Kidney (tissue), 14 donors: ENCODE results near the gene ALLC. TPM values are rescaled to one million over a fixed set of nuclear protein-coding genes. Genes with fewer than 3 reads are reported as not detected.
A peak's percentile ranks its signal among the peaks of the same experiment; 100 is the strongest.

Experiments
- DNase-seq, 5 donors: peaks; one replicate each; pipeline ENCODE4 v3.0.0-alpha.2; 2013 to 2020
- FAIRE-seq: peaks from 2 replicates; lab custom pipeline; 2012; peaks lifted over from hg19 to GRCh38; lab: Jason Lieb, UNC
- H3K27ac ChIP-seq, 2 donors: one replicate each; pipeline ENCODE4 v1.7.0; 2013; ENCODE audit warnings: low read depth in 2 of 2, low read length in 2 of 2, inconsistent platforms in 1 of 2
- H3K27me3 ChIP-seq: one replicate; pipeline ENCODE4 v1.7.1; 2013; ENCODE audit warnings: low read length, inconsistent platforms; ENCODE audit not compliant: control insufficient read depth, insufficient read depth
- H3K36me3 ChIP-seq, 3 donors: one replicate each; pipeline versions ENCODE4 v1.7.0 to v1.7.1; 2013; ENCODE audit warnings: low read length in 3 of 3, control low read depth in 1 of 3, inconsistent platforms in 1 of 3; ENCODE audit not compliant: insufficient read depth in 3 of 3, control insufficient read depth in 2 of 3
- H3K4me1 ChIP-seq, 3 donors: one replicate each; pipeline versions ENCODE4 v1.7.0 to v1.7.1; 2013; ENCODE audit warnings: low read length in 3 of 3, inconsistent platforms in 1 of 3, low read depth in 1 of 3; ENCODE audit not compliant: control insufficient read depth in 2 of 3, insufficient read depth in 2 of 3
- H3K4me3 ChIP-seq, 3 donors: one replicate each; pipeline versions ENCODE4 v1.7.0 to v1.8.1; 2013; ENCODE audit warnings: low read length in 3 of 3, control low read depth in 1 of 3, inconsistent platforms in 1 of 3
- H3K9ac ChIP-seq, 3 donors: one replicate each; pipeline versions ENCODE4 v1.7.0 to v1.7.1; 2013; ENCODE audit warnings: low read length in 3 of 3, control low read depth in 1 of 3, inconsistent platforms in 1 of 3
- H3K9me3 ChIP-seq, 3 donors: one replicate each; pipeline versions ENCODE4 v1.7.0 to v1.7.1; 2013; ENCODE audit warnings: low read length in 3 of 3, control low read depth in 1 of 3, inconsistent platforms in 1 of 3; ENCODE audit not compliant: control insufficient read depth in 2 of 3, insufficient read depth in 1 of 3
- intact Hi-C: fragments of 100-400 bp; cut with DNase I; formaldehyde crosslinking; loops from one replicate; pipeline ENCODE4 v1.11.1; 2022
- polyA plus RNA-seq: library from polyadenylated mRNA; stranded (reverse); fragments of 350-450 nt; fragmentation: Illumina TruSeq; extraction: RNeasy Lipid Tissue Mini Kit (QIAGEN cat#74804); gene quantifications from one replicate; pipeline ENCODE4 v1.2.3, GENCODE V29; 2014; ENCODE audit warnings: low read depth, low replicate concordance; ENCODE audit not compliant: insufficient read depth
- total RNA-seq: library from RNA; stranded (reverse); fragmentation: NEBNext Ultra II Directional; extraction: Animal tissue kit (Norgen Biotek cat#: 25700); gene quantifications from one replicate; pipeline ENCODE4 v1.2.1, GENCODE V29; 2021
- TF ChIP-seq, protein P1 (sequence below): IDR thresholded peaks from 3 replicates; pipeline ENCODE4 v1.5.1; 2012; ENCODE audit warnings: mild to moderate bottlenecking, moderate library complexity, borderline replicate concordance; ENCODE audit not compliant: insufficient read depth; ENCODE audit errors: extremely low read depth
- donor health status: control.
- donor health status: control.
- donor health status: control.
- donor health status: control.
- donor health status: control.
- donor health status: DM: yes; HTN: yes; CAD: no.
- donor health status: Normal renal cell carcinoma (clear cell type).

ALLC gene
- total and polyA plus RNA-seq, 2 donors from 2014 or later, result 1.3 TPM; not detected in 1

DNA sequence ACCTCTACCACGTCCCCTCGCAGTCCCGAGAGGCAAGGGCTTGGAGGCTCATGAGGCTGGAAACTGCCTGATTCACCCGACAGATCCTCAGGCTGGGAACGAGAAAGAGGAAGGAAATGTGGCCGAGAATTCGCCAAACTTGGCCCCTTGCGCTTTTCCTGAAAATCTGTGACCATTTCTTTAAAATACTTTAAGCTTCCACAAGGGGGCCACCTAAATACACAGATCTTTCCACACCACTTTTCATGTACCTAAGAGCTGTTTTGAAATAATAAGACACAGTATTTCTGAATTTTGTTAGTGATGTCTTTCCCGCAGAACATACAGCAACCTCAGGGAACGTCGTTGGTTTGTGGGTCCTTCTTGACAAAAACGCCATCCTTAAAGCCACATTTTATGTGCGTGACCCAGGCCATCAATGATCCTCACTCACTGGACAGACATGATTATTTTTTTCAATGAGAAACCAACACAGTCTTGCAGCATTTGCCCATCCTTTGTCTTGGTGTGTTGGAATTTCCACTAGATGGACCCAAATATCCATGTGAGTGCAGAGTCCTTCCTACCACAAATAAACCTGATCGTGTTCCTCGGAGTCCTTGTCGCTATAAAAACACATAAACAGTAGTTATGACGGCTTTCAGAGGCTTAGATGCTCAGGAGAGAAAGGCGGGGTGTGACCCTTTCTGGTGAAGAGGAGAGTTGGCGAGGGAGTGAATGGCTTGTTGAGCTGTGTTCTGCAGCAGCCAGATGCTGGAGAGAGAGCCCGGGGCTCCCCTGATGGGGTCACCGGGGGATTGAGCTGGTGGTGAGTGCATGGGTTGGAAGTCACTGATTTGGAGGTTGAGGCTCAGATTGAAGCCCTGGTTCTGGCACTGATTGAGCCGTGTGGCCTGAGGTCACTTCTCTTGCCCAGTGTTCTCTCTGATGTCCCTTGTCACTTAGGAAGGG is 70.4 kb downstream of the ALLC start:
- Histone ChIP-seq H3K27ac (no peak overlapping the region), H3K9me3 (no peaks in the 10 kb centered on the region), H3K36me3 (no peaks in the 10 kb centered on the region), H3K9ac (no peak overlapping the region), H3K4me1 (no peaks in the 10 kb centered on the region), H3K27me3 (no peaks in the 10 kb centered on the region), H3K4me3 (peak overlapping the region in 2 of 3 donors; percentile 7 to 13)
- no peak for FAIRE-seq
- intact Hi-C loops, result no loop called here
- DNase-seq, result peak in 3 of 5 donors; percentile 35 to 87 (median 79)
- TF ChIP-seq, protein P1, sequence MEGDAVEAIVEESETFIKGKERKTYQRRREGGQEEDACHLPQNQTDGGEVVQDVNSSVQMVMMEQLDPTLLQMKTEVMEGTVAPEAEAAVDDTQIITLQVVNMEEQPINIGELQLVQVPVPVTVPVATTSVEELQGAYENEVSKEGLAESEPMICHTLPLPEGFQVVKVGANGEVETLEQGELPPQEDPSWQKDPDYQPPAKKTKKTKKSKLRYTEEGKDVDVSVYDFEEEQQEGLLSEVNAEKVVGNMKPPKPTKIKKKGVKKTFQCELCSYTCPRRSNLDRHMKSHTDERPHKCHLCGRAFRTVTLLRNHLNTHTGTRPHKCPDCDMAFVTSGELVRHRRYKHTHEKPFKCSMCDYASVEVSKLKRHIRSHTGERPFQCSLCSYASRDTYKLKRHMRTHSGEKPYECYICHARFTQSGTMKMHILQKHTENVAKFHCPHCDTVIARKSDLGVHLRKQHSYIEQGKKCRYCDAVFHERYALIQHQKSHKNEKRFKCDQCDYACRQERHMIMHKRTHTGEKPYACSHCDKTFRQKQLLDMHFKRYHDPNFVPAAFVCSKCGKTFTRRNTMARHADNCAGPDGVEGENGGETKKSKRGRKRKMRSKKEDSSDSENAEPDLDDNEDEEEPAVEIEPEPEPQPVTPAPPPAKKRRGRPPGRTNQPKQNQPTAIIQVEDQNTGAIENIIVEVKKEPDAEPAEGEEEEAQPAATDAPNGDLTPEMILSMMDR, result peak; percentile 47

DNA sequence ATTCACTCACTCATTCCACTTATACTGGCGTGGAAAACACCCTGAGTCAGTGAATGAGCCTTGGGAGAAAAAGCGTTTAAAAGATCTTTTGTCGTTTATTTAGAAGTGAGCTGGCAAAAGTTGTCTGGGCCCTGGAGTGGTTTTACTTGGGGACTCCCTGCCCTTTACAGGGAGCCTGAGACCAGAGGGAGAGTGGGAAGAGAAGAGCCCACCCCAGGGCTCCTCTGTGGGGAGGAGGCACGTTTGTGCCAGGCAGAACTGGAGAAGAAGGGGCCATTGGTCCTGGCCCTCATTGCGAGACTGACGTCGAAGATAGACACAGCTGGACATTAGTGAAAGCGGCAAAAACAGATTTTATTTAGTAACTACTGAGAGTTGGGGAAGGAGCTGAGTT is 71.1 kb downstream of the ALLC start:
- intact Hi-C loops, result no loop called here

DNA sequence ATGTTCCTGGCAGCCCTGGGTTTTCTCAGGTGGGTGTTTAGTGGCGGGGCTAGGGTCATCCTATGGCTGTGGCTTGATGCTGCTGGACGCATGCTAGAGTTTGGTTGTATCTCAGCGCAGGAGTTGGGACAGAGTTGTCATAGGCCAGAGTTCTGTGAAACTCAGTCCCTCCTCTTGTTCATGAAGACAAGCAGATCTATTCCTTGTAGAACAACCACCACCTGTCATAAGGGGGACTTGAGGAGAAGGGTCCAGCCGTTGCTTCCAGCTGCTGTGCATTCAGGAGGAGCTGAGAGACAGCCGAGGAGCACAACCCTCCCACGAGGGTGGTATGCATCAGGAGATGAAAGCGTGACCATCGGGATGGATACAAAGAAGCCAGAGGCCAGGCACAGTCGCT is 71.8 kb downstream of the ALLC start:
- no peaks in the 10 kb centered on the region for H3K4me1 ChIP-seq
- no peak overlapping the region for H3K27ac ChIP-seq
- no peak overlapping the region for H3K9ac ChIP-seq
- no peaks in the 10 kb centered on the region for H3K27me3 ChIP-seq
- no peak overlapping the region for H3K4me3 ChIP-seq
- H3K9me3 ChIP-seq, result no peaks in the 10 kb centered on the region
- no peaks in the 10 kb centered on the region for H3K36me3 ChIP-seq
- DNase-seq, result peak in 1 of 5 donors; percentile 7
- intact Hi-C loops, result no loop called here
- TF ChIP-seq, protein P1, result no peak
- FAIRE-seq, result no peak

More for the DNA sequence above, 71.1 kb downstream of the ALLC start:
- H3K9ac ChIP-seq, result no peak overlapping the region
- peak in 1 of 5 donors; percentile 8 for DNase-seq
- TF ChIP-seq, protein P1, result no peak
- no peaks in the 10 kb centered on the region for H3K9me3 ChIP-seq
- no peaks in the 10 kb centered on the region for H3K36me3 ChIP-seq
- no peak overlapping the region for H3K4me3 ChIP-seq
- H3K27ac ChIP-seq, result no peak overlapping the region
- no peaks in the 10 kb centered on the region for H3K27me3 ChIP-seq
- no peak for FAIRE-seq
- no peaks in the 10 kb centered on the region for H3K4me1 ChIP-seq
